ENCODE results near the gene GPX5.
"Not testable (repeated sequence)": the region's sequence is repeated elsewhere in the genome, so short reads cannot be mapped to it uniquely, and the experiment has no call there.

Gene GPX5

GRCh38 chr6:28515676-28516075 is 10.0 kb upstream of the GPX5 start, which contains the start of gene GPX6:
GPX6 (minus strand) TSS chr6:28515793; CDS start chr6:28515743, 50 bp downstream.
- DNase-seq, result no peak

GRCh38 chr6:28517964-28518363 is 7.7 kb upstream of the GPX5 start:
- DNase-seq, result no peak

- DNase-seq, result no peak
Observed at GRCh38 chr6:28522594-28523240, 3.0 kb upstream of the GPX5 start.

- peak in 1 of 2 experiments; percentile 3 for DNase-seq
Observed at GRCh38 chr6:28523241-28523622, 2.4 kb upstream of the GPX5 start.

GRCh38 chr6:28530777-28531176 is 5.1 kb downstream of the GPX5 start:
- no peak for DNase-seq

- no peak for DNase-seq
Observed at GRCh38 chr6:28531479-28532128, 5.9 kb downstream of the GPX5 start.

GRCh38 chr6:28534306-28534705 is 8.6 kb downstream of the GPX5 start:
- no peak for DNase-seq

- no peak for DNase-seq
Observed at GRCh38 chr6:28534875-28535274, 9.2 kb downstream of the GPX5 start.

- no peak for DNase-seq
Observed at GRCh38 chr6:28537065-28537464, 11.4 kb downstream of the GPX5 start.

- DNase-seq, result no peak
Observed at GRCh38 chr6:28537509-28538140, 11.9 kb downstream of the GPX5 start.

- DNase-seq, result no peak
Observed at GRCh38 chr6:28541996-28542395, 16.3 kb downstream of the GPX5 start.

- DNase-seq, result peak; percentile 72 to 89
Observed at GRCh38 chr6:28542440-28543296, 17.0 kb downstream of the GPX5 start.

- peak; percentile 26 to 47 for DNase-seq
Observed at GRCh38 chr6:28543651-28544610, 18.2 kb downstream of the GPX5 start.

- no peak for DNase-seq
Observed at GRCh38 chr6:28545955-28546354, 20.3 kb downstream of the GPX5 start.

- not testable (repeated sequence) for DNase-seq
Observed at GRCh38 chr6:28547003-28547402, 21.3 kb downstream of the GPX5 start.

- no peak for DNase-seq
Observed at GRCh38 chr6:28551891-28552666, 26.4 kb downstream of the GPX5 start.

GRCh38 chr6:28553384-28553985 is 27.8 kb downstream of the GPX5 start:
- DNase-seq, result no peak

- DNase-seq, result no peak
Observed at GRCh38 chr6:28553986-28554881, 28.6 kb downstream of the GPX5 start.

GRCh38 chr6:28555136-28555535 is 29.5 kb downstream of the GPX5 start:
- DNase-seq, result no peak

GRCh38 chr6:28558629-28559028 is 32.9 kb downstream of the GPX5 start:
- DNase-seq, result peak; percentile 20 to 75

Measured in NCI-H2081 (cell line).